ENCODE data around the gene TMEM59L. TPM values are rescaled to one million over a fixed set of nuclear protein-coding genes. Genes with fewer than 3 reads are reported as not detected.
"Not testable (repeated sequence)": the region's sequence is repeated elsewhere in the genome, so short reads cannot be mapped to it uniquely, and the experiment has no call there.

TMEM59L gene
- total RNA-seq: 12.0 TPM

DNA sequence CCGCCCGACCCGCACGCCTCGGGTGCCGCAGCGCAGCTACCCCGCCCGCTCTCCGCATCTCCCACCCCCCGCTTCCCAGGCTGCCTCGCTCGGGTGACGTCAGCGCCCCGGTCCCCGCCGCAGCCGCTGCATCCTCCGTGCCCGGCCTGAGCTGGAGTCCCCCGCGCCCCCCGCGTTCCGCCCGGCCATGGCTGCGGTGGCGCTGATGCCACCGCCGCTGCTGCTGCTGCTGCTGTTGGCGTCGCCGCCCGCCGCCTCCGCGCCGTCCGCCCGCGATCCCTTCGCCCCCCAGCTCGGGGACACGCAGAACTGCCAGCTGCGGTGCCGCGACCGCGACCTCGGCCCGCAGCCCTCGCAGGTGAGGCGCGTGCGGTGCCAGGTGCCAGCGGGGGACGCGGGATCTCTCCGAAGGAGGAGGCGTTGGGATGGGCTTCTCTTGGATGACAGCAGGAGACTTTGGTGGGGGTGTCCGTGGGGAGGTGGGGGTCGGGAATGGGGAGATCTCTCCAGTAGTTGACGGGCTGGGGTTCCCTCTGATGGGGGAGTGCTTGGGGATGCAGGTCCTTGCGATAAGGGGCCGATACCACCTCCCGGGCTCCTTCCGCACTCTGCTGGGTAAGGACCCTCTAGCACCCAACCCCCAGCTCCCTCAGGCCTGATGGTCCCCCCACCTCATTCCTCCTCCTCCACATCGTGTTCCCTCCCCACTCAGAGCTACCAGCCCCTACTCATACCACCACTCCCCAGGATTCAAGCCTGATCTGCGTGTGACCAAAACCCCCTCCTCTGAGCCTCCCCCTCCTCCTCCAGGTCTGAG is at the start of gene TMEM59L:
TMEM59L (plus strand) TSS at position 99 of the 817 bp plus-strand sequence; CDS start at position 188, 89 bp downstream.
- DNase-seq: no peak

DNA sequence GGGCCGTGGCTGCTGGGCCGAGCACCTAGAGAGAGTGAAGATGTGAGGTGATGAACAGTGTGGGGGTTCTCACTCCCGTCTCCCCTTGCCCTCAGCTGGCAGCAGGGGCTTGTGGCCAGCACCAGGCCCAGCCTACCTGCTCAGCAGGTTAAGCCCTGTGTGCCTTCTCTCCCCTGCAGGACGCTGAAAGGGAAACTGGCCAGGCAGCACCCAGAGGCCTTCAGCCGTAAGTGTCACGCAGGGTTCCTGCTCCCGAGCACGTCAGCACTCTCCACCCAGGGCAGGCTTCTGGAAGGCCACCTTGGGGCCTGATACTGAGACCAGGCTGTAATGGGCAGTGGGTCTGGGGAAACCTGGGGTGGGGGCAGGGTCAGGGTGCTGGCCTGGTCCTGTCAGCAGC is 45.7 kb upstream of the TMEM59L start:
- no peak for DNase-seq

DNA sequence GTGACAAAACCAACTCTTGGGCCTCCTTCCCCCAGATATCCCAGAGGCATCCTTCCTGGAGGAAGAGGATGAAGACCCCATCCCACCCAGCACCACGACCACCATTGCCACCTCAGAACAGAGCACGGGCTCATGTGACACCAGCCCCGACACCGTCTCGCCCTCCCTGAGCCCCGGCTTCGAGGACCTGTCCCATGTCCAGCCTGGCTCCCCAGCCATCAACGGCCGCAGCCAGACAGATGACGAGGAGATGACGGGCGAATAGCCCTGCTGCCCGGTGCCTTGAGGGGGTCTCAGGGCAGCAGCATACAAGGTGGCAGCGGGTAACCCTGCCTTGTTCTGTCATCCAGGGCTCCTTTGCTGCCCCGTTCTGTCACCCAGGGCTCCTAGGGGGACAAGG is 44.3 kb upstream of the TMEM59L start:
- no peak for DNase-seq

DNA sequence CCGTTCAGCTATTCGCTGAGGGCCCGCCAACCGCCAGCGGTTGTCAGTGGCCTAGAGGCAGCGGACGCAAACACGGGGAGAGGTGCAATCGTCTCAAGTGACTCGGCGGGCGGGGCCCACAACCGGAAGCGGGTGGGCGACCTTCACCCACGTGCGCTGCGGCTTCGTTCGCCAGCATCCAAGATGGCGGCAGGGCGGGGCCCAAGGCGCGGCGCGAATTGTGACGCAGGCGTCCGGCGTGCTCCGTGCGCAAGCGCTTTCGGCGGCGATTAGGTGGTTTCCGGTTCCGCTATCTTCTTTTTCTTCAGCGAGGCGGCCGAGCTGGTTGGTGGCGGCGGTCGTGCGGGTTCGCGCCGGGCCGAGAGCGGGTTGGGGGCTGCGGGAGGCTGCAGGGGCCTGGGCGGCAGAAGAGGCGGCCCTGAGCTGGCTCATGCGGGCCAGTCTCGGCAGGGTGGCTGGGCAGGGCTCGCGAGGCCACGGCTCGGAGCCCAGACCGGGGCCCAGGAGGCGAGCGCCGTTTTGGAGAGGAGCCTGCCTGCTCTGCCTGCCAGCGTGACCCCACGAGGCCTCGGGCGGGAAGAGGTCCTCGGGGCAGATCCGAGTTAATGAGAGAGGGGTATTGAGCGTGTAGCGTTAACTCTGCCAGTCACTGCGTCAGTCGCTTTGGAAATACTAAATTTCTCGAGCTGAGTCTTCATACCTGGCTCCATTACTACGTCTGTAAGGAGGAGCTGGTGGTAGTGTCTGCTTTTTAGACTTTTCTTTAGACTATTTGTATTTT is 40.9 kb upstream of the TMEM59L start, which contains the start of gene UBA52:
UBA52 (plus strand) TSS at position 294 of the 781 bp plus-strand sequence. CDS start 1,444 bp downstream, outside the sequence.
- peak; percentile 99 for DNase-seq

DNA sequence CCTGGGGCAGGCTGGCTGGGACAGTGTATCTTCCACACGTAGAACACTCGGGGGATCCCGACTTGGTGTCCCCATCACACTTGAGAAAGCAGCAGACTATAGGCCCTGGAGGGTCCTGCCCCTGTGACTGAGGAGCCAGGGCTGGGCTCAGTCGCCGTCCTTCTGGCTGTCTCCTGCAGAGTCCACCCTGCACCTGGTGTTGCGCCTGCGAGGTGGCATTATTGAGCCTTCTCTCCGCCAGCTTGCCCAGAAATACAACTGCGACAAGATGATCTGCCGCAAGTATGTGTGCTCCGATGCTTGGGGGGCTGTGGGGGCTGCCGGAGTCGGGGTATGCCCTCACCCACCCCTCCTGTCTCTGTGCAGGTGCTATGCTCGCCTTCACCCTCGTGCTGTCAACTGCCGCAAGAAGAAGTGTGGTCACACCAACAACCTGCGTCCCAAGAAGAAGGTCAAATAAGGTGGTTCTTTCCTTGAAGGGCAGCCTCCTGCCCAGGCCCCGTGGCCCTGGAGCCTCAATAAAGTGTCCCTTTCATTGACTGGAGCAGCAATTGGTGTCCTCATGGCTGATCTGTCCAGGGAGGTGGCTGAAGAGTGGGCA is 37.9 kb upstream of the TMEM59L start:
- DNase-seq: no peak

DNA sequence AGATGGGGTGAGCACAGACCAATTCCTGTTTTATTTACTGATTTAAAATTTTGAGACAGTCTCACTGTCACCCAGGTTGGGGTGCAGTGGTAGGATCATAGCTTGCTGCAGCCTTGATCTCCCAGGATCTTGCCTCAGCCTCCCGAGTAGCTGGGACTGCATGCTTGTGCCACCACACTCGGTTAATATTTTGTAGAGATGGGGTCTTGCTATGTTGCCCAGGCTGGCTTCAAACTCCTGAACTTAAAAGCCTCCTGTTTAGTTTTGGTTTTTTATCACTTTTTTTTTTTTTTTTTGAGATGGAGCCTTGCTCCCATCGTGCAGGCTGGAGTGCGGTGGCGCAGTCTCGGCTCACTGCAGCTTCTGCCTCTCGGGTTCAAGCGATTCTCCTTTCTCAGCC is 36.3 kb upstream of the TMEM59L start:
- DNase-seq: no peak

DNA sequence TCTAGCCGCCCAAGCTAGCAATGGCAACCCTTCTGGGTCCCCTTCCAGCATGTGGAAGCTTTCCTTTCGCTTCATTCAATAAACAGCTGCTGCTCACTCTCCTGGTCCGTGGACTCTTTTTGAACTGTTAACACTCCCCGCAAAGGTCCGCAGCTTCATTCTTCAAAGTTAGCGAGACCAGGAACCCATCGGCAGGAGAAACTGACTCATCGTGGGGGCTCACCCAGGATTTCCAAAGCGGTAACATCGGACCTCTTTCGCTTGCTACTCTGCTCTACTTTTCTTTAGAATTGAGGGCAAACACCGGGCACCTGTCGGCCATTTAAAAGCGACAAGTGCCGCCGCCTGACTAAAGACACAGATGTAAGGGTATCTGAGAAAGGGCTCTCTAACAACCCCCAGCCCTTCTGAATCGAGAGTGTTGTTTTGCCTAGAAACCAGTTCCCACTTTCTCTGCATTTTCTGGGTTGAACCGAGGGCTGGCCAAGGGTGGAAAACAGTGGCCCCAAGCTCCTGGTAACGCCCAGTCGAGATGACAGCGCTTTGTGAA is 35.2 kb upstream of the TMEM59L start:
- DNase-seq: no peak

DNA sequence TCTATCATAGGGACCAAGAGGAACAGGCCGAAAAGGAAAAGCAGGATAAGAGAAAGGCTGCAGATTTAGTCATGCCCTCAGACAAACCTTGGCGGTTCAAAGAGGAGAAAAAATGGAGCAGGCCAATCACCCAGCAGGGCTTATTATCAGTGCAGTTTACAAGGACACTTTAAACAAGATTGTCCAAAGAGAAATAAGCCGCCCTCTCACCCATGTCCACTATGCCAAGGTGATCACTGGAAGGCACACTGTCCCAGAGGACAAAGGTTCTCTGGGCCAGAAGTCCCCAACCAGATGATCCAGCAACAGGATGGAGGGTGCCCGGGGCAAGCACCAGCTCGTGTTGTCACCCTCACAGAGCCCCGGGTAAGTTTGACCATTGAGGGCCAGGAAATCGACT is 32.4 kb upstream of the TMEM59L start:
- DNase-seq: no peak

DNA sequence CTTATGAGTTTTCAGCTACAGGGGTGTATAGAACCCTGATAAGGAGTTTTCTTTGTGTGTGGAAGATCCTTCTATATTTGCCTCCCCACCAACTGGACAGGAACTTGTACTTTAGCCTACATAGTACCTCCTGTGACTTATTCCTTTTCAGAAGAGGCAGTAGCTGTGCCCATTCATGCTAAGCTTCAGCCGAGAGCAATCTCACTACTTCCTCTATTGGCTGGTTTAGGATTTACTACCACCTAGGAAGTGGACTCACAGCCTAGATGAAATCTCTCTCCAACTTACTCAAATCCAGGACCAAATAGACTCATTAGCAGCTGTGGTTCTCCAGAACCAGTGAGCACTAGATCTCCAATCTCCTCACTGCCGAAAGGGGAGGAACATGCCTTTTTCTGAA is 26.4 kb upstream of the TMEM59L start:
- no peak for DNase-seq

DNA sequence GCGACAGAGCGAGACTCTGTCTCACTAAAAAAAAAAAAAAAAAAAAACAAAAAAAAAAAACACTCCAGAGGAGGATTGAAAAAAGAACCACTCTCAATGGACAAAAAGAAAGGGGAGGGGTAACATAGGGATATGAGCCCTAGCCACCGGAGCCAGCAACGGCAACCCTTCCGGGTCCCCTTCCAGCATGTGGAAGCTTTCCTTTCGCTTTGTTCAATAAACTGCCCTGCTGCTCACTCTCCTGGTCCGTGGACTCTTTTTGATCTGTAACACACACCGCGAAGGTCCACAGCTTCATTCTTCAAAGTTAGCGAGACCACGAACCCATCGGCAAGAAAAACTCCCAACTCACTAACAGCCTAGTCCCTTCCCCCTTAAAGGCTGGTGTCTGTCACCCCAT is 25.1 kb upstream of the TMEM59L start:
- DNase-seq: no peak

DNA sequence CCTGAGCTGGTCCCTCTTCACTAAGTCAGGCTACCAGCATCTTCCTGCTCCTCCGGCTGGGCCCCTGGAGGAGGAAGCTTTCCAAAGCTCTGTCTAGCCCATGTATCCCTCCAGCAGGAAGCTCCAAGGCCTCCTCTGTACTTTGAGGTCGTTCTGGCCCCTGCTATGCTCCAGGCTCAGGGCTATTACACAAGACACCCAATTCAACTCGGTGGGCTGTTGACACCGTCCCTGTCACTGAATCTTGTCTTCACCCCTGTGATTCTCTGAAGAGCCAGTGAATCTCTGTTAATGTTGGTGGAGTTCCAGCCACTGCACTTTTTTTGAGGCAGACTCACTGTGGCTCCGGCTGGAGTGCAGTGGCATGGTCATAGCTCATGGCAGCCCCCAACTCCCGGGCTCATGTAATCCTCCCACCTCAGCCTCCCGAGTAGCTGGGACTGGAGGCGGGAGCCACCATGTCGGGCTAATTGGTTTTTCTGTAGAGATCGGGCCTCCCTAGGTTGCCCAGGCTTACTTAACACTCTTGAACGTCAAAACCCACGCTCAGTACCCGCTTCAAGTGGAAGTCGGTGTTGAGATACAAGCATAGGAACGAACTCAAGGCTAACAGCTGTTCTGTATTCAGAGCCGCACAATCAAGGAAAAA is 24.6 kb upstream of the TMEM59L start:
- DNase-seq: no peak

DNA sequence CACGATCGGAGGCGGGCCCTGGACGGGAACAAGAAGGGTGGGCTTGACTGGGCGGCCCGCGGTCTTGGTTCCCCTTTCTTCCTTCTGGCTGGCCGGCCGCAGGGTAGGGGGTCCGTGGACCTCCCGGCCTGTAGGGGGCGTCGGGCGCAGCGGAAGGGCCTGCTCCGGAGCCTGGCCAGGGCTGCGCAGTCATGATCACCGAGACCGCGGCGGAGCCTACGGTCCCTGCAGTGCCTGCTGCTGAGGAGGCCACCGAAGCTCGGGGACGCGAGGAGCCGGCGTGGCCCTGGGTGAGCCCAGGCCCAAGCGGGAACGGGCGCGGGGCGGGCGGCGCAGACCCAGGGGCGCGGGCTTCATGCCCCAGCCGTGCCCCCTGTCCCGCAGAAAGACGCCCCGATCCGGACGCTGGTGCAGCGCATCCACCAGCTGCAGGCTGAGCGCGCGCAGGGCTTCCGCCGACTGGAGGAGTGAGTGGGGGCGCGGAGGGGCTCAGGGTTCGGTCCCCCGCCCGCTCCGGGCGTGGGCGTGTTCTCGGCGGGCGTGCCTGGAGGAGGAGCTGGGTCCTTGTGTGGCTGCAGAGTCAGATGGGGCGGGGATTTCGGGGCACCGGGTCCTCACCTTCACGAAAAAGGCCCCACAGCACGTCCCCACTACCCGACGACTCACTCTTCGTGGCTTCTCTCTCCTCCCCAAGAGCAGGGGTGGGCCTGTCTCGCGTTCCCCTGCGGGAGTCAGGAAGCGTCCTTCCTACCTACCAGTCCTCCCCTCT is 23.9 kb upstream of the TMEM59L start, which contains the start of gene REX1BD:
REX1BD (plus strand) TSS at position 188 of the 769 bp plus-strand sequence; CDS start at position 192, 4 bp downstream.
- DNase-seq: peak; percentile 93

DNA sequence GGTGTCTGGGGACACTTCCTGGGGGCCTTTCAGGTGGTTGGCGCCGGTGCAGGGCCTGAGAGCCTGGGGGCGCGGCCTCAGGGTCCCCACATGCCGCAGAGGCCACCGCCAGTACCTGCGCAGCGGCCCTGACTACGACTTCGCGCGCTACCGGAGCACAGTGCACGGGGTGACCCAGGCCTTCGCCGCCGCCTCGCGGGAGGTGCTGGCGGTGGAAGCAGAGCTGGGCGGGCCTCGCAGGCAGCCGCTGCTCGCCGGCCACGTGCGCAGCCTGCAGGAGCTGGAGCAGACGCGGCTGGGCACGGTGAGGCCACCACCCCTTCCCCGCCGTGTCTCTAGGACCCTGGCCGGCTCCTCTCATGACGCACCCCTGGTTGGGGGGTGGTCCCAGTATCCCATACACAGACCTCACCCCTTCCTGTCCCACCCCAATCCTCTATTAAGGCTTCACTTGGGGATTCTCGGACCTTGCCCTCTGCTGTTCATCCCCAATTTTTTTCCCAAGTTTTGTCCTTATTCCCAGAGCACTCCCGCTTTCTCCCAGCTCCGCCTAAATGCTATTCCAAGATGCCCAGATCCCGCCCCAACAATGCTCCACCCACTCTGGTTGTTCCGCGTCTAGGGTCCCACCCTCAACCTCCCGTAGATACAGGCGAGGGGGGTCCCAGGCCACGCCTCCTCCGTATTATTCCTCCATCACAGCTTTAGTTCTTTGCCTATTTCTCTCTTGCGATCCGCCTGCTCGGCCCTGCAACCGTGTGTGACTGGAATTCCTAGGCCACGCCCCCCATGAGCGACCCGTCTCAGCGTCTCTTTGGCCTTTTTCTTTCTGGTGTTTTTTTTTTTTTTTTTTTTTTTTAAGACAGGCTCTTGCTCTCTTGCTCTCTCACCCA is 23.0 kb upstream of the TMEM59L start:
- peak; percentile 85 for DNase-seq

DNA sequence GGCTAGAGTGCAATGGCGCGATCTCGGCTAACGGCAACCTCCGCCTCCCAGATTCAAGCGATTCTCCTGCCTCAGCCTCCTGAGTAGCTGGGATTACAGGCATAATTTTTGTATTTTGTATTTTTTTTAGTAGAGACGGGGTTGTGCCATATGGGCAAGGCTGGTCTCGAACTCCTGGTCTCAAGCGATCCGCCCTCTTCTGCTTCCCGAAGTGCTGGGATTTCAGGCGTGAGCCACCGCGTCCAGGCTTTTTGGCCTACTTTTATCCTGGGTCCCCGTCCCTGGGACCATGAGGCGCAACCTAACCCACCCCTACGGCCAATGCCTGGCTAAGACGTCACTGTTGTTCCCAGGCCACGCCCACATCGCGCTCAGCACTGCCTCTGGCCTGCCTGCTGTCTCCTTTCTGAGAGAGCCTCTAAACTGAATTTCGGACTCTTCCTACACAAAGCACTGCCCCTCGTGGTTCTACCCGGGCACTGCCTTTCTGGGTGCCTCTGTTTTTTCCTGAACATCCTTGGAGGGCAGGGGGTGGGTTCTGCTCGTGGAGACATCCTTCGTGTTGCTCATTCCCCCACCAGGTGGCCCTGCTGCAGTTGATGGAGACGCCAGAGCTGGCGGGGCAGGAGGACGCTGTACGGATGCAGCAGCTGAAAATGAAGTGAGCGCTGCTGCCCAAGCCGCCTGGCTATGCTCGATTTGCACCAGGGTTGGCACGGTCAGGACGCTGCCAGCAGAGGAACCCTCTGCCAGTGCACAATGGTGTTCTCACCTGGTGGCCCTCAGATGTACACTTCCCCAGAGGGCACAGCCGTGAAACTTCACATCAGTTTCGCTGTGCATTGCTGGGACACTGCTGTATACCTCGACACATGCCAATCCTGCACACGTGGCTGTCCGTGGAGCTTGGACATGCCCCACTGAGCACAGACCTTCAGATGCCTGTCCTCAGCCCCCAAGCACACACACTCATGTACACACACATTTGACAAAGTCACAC is 22.1 kb upstream of the TMEM59L start:
- peak; percentile 97 for DNase-seq

DNA sequence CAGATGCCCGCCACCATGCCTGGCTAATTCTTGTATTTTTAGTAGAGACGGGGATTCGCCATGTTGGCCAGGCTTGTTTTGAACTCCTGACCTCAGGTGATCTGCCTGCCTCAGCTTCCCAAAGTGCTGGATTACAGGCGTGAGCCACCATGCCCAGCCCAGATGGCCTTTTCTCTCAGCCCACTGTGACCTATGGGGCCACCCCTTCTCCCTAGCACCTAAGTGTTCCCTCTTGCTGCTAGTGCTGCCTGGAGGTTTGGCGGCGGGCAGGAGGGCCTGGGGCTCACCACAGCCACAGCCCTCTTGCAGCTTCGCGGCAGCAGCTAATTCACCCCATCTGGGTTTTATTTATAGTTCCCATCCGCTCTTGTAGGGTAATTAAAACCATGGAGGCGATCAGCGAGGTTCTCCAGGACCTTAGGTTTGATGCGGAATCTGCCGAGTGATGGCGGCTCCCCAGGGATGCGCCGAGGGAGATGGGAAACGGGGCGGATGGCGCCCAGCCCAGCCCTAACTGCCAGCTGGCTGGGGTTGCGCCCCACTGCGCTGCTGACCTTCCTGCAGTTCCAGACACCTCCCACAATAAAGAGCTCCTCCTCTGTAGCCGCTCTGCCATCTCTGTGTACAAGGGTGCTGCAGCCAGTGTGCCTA is 20.8 kb upstream of the TMEM59L start:
- DNase-seq: no peak

DNA sequence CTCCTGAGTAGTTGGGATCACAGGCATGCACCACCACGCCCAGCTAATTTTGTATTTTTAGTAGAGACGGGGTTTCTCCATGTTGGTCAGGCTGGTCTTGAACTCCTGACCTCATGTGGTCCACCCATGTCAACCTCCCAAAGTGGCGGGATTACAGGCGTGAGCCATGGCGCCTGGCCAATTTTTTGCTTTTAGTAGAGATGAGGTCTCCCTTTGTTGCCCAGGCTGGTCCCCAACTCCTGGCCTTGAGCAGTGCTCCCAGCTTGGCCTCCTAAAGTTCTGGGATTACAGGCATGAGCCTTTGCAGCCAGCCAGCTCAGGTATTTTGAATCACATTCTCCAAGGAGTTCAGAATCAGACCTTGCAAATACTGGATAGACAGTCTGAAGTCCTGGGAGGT is 19.9 kb upstream of the TMEM59L start:
- DNase-seq: not testable (repeated sequence)

DNA sequence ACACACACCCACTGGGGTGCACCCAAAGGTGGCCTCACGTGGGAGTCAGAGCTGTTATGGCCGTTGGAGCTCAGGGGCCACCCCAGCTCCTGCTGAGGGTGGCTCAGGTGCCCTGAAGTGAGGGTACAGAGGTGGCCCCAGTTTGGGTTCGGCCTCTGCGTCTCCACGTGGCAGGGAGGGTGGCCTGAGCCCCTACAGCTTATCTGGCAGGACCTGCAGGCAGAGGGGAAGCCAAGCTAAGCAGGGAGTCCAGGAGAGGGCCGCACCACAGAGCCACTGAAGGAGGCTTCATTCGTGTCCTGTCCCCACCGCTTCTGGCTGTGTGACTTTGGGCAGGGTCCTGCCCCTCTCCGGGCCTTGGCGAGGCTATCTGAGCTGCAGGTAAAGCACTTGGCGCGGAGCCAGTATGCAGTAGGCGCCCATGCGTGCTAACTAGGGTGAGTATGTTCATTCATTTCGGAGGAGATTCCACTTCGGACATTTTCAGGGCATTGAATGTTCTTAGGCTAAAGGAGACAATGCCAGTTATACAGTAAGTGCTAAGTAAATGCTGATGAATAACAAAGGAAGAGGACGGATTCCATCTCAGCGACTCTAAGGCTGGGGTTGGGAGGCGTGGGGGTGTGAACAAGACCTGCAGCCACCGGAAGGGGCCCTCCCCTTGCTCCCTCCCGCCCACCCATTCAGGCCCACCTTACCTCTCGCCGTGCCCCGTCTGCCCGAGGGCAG is 19.1 kb upstream of the TMEM59L start:
- DNase-seq: no peak
